Measurements from ENCODE around the gene HELZ2.

The HELZ2 gene

DNA sequence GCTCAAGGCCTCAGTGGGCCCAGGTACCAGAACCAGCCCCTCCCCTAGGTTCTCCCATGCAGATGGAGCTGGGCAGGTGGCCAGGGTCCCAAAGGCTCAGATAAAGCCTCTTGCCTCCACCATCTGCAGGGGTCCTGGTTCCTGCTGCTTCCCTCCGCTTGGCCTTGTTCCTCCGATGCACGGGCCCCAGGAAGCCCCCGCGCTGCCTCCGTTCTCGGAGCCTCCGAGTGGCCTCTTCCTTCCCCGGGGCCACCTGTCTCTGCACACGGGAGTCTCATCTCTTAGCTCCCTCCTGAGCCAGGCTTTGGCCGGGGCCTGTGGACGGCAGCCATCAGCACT lies 35.0 kb downstream of the HELZ2 start:
- no peak for DNase-seq (ENCODE audit: low read depth)

DNA sequence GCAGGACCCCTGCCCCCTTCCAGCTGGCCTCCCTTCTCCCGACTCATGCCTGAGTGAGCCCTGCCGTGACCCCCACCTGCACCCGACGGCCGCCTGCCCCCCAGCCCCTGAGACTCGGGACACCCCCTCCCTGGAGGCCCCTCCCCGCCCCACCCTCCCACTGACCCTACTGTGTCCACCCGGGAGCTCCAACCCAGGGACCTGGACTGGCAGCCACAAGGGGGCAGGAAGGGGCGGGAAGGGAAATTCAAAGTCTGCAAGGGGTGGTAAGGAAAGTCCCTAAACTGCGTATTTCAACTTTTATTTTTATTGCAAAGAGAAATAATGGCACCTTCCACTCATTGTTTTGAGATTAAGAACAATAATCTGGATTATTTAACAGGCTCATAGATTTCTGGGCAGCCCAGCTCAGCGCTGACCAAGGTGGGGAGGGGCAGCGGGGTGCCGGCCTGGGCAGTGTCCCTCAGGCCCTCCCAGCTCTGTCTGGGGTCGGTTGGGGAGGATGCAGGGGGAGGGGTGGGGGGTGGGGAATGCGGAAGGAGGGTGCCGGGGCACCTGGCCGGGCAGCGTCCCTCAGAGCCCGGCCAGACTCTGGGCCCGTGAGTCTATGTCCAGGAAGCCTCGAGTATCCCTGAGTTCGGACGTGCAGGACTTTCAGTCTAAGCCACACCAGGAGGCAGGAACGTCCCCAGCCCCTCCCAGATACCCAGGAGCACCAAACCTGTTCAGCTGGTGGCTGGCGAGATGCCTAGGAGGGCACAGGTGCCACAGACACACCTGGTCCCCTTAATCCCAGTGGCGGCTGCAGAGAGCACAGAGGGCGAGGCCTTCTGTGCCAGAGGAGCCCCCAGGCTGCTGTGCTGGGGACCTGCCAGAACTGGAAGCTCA lies 35.6 kb downstream of the HELZ2 start:
- DNase-seq (ENCODE audit: low read depth) = no peak

GRCh38 chr20:63537525-63538203 lies 36.4 kb downstream of the HELZ2 start:
- DNase-seq (ENCODE audit: low read depth) = peak; percentile 86

- no peak for DNase-seq (ENCODE audit: low read depth)
Observed at GRCh38 chr20:63536997-63537524, 37.0 kb downstream of the HELZ2 start, which contains the start of gene PTK6. Gene PTK6 (minus strand): TSS chr20:63537376. CDS start chr20:63537314, 62 bp downstream.

DNA sequence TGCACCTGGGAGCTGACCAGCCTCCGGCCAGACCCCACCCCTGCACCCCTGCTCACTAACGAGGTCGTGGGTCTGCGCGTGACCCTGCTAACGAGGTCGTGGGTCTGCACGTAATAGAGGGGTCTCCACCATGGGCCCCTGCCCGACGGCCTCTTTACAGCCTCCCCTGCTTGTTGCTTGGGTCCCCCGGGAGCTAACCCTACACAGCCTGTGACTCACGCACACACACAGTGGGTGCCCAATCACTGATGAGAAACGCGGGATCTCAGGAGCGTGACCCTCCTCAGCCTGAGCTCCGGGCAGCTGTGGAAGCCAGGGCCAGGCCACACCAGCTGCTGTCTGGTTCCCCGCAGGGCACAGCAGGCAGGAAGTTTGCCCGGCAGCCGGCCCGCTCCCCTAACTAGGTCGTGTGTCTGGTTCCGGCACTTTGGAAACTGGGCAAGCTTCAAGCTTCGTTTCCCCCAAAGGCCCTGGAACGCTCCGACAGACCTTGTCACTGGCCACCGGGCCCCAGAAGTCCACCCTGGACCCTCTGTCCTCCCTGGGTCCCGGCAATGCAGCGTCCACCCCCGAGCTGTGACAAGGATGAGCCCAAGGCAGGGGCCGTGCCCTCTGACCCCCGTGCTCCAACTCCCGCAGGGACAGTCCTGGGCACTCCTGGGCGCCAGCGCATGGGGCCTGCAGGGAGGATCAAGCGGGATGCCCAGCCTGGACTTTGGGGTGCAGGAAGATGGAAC lies 37.6 kb downstream of the HELZ2 start:
- no peak for DNase-seq (ENCODE audit: low read depth)

DNA sequence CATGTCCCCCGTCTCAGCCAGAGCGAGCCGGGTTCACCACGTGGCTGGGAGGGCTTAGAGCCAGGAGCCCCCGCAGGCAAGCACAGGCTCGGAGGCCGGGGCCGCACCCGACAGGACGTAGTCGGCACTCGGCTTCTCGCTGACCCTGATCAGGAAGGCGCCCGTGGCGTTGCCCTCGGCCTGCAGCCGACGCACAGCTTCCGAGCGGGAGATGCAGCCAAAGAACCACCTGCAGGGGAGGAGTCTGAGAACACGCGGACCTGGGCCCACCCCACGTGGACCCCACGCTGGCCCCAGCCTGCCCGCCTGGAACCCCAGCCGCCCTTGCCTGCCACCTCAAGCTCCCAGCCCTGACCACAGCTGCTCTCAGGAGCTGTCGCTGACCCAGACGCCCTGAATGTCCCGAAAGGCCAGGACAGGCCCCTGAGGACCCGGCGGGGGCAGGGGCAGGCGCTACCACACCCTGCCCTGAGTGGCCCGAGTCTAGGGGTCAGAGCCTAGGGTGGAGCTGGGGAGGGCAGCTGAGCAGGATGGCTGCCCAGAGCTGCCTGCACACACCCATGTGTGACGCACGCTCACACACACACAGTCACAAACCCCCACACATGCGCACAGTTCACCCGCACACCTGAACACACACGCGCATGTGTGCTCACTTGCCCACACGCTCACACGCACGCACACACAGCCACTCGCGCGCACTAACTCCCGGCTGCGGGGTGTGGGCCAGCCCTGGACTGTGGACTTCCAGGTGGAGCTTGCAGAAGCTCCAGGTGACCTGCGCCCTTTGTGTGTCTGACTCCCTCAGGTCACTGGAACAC lies 39.0 kb downstream of the HELZ2 start:
- DNase-seq (ENCODE audit: low read depth) = no peak

DNA sequence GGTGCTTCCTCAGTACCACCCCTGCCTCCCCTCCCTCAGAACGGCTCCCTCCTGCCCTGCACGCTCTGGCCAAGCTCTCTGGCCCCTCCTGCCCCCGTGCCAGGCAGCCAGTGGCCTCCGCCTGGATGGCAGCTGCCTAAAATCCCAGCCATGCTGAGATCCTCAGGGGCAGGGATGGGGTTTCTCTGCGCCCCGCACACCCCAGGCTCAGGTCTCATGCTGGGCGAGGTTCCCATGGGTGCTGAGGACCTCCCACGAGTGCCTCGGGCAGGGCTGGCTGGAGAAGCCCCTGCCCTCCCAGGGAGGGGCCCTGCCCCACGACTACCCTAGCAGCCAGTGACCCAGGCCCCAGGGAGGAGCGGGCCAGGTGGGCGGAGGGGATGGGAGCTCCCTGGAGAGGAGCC lies 39.6 kb downstream of the HELZ2 start:
- DNase-seq (ENCODE audit: low read depth) = no peak

- DNase-seq (ENCODE audit: low read depth) = no peak
Observed at GRCh38 chr20:63533871-63534393, 40.1 kb downstream of the HELZ2 start.

DNA sequence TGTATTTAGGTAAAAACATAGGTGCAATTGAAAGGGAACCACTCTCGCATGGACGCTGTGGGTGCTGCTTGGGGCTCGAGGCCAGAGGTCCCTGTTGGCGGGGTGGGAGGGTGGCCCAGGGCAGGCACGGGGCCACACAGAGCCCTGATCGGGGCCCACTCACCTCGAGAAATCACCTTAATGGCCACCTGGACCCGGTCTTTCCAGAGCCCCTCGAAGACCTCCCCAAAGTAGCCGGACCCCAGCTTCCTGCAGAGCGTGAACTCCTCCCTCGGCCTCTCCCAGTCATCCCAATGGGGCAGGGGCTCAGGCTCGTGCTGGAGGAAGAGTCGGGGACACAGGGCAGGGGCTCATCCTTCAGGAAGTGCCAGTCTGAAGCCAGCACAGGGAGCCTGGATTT lies 40.7 kb downstream of the HELZ2 start:
- no peak for DNase-seq (ENCODE audit: low read depth)

DNA sequence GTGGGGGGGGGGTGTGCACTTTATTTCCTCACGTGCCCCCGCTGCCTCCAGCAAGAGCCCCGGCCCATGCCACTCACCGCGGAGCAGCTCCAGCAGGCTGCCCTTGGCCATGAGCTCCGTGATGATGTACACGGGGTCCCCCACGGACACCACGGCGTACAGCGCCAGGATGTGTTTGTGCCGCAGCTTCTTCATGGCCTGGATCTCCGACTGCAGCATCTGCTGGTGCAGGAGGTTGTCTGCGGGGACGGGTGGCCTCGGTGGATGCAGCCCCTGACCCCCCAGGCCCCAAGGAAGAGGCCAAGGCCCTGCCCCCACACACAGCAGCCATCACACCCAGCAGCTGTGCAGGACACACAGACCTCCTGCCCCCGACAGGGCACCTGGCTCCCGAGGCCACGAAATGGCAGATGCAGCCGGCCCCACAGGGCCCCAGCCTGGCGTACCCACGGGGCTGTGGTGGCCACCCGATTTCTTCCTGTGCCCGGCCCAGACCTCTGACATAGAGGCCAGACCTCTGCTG lies 41.5 kb downstream of the HELZ2 start:
- DNase-seq (ENCODE audit: low read depth) = no peak

DNA sequence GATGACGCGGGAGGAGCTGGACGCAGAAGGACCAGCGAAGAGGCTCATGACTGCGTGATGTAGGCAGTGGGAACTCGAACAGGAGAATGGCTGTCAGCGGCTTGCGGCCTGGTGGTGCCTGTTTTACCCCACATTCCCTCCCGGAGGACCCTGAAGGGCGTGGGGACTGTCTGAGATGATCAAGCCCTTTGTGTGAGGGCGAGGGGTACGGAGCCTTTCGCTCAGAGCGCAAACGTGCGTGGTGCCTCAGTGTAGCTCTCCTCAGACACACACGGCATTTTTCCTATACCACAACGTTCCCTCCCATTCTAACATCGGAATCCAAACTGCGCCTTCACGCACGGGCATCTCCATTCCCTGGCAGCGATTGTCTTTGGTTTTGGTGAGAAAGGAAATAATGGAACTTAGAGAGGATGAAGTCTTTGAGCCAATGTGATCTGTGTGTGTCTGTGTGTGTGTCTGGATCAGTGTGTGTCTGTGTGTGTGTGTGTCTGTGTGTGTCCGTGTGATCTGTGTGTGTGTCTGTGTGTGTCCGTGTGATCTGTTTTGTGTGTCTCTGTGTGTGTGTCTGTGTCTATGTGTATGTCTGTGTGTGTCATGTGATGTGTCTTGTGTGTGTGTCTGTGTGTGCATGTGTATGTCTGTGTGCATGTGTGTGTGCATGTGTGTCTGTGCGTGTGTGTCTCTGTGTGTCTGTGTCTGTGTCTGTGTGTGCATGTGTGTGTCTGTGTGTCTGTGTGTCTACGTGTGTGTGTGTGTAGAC lies 42.2 kb downstream of the HELZ2 start:
- no peak for DNase-seq (ENCODE audit: low read depth)

GRCh38 chr20:63530788-63531160 lies 43.3 kb downstream of the HELZ2 start:
- DNase-seq (ENCODE audit: low read depth) = no peak

GRCh38 chr20:63529861-63530787 lies 43.9 kb downstream of the HELZ2 start:
- DNase-seq (ENCODE audit: low read depth) = no peak

GRCh38 chr20:63529180-63529860 lies 44.7 kb downstream of the HELZ2 start:
- DNase-seq (ENCODE audit: low read depth) = no peak

- DNase-seq (ENCODE audit: low read depth) = no peak
Observed at GRCh38 chr20:63527184-63527583, 46.9 kb downstream of the HELZ2 start.

DNA sequence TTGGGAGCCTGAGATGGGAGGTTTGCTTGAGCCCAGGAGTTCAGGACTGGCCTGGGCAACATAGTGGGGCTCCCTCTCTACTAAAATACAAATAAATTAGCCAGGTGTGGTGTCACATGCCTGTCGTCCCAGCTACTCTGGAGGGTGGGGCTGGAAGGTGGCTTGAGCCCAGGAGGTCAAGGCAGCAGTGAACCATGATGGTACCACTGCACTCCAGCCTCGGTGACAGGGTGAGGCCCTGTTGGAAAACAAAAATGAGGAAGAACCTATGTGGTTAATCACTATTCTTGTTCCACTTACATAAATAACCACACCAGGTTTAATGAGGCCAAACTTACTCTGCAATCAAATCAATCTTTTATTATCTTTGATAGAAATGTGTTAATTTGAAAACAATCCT lies 48.1 kb downstream of the HELZ2 start:
- no peak for DNase-seq (ENCODE audit: low read depth)

DNA sequence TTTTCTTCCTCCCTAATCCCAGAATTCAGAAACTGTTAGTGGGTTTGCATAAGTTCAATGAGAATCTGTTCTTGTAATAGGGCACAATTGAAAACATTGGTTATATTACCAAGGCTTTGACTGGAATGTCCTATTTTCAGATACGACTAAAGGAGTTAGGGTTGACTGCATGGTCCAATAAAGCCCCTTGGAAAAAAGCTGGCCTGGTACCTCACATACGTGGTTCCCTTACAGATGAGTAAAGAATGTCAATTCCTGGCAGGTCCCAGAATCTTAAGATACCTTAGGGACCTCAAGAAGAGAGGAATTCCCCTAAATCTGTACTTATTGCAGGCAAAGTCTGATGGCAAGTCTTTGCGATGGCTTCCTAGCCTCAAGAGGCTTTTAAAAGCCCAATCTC lies 48.9 kb downstream of the HELZ2 start:
- no peak for DNase-seq (ENCODE audit: low read depth)
